ENCODE results near the gene TTC21A. TPM values are rescaled to one million over a fixed set of nuclear protein-coding genes. Genes with fewer than 3 reads are reported as not detected.

TTC21A gene
- total RNA-seq, 2 donors from 2014 or later, result 9.0 to 23.2 TPM

DNA sequence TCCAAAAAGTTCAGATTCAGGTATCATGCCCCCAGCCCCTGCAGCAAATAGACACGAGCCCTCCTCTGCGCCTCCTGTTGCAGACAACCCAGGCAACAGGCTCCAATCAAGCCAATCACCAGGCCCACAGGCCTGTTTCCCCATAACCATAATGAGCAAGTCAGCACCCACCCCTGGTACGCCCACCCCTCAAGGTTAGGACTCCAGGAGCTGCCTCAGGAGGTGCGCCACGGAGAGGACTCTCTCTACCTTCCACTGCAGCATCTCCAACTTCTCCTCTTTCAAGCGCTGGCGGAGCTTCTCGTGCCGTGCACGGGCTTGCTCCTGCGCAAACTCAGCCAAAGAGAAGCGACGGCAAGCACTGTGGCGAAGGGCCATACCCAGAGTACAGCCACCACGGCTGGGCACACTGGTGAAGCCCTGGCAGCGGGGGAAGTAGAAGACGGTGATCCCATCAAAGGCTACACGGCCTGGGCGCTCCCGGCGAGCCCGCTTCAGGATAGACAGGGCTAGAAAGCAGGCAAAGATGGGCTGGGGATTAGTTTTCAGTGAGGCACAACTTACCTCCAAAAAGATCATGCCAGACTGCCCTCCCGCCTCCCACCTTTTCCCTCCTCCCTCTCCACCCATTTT lies 37.4 kb downstream of the TTC21A start:
- Histone ChIP-seq H3K9me3 (no peaks in the 10 kb centered on the region), H3K4me1 (replicated peaks) (peaks cover 55% of the 10 kb centered on the region), H3K4me3 (no peak overlapping the region), H3K36me3 (peaks cover 8 to 17% of the 10 kb centered on the region in 2 donors), H3K27me3 (replicated peaks; ENCODE audit: insufficient read depth) (no peaks in the 10 kb centered on the region), H3K27ac (peak overlapping the region; percentile 93 to 100)
- TF ChIP-seq POLR2A (IDR thresholded peaks at IDR 0.05) (no peak), POLR2AphosphoS5 (IDR thresholded peaks at IDR 0.05) (no peak)
- TF ChIP-seq, protein P1, sequence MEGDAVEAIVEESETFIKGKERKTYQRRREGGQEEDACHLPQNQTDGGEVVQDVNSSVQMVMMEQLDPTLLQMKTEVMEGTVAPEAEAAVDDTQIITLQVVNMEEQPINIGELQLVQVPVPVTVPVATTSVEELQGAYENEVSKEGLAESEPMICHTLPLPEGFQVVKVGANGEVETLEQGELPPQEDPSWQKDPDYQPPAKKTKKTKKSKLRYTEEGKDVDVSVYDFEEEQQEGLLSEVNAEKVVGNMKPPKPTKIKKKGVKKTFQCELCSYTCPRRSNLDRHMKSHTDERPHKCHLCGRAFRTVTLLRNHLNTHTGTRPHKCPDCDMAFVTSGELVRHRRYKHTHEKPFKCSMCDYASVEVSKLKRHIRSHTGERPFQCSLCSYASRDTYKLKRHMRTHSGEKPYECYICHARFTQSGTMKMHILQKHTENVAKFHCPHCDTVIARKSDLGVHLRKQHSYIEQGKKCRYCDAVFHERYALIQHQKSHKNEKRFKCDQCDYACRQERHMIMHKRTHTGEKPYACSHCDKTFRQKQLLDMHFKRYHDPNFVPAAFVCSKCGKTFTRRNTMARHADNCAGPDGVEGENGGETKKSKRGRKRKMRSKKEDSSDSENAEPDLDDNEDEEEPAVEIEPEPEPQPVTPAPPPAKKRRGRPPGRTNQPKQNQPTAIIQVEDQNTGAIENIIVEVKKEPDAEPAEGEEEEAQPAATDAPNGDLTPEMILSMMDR (IDR thresholded peaks at IDR 0.05), result no peak
- whole genome bisulfite sequencing, result 93% methylated on average over 23 of the region's 23 CpGs
- intact Hi-C loops (cut with DNase I), result no loop called here
- DNase-seq (ENCODE audit: low spot score), result no peak

DNA sequence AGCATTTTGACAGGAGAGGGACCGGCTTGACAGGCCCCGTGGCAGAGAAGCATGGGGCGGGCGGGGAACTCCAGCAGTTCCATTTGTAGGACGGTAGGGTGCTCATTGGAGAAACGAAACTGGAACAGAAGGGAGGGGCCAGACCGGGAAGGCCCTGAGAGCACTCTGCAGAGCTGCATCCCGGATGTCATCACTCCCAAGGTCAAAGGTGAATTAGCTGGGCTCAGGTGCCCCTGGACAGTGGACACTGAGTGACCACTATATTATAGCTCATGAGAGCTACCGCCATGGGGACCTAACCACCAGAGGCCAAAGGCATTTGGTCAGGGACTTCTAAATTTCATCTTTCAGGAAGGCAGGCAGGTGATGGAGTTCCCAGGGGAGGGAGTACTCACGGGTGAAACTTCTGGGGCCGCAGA lies 38.6 kb downstream of the TTC21A start:
- TF ChIP-seq, protein P1 (IDR thresholded peaks at IDR 0.05), result no peak
- TF ChIP-seq POLR2AphosphoS5 (IDR thresholded peaks at IDR 0.05) (no peak), POLR2A (IDR thresholded peaks at IDR 0.05) (no peak)
- WGBS, result 45% methylated on average over 11 of the region's 11 CpGs
- intact Hi-C loops (cut with DNase I), result no loop called here
- peak overlapping the region; percentile 93 to 100 for H3K27ac ChIP-seq
- DNase-seq (ENCODE audit: low spot score), result no peak
- H3K27me3 ChIP-seq (replicated peaks; ENCODE audit: insufficient read depth), result no peaks in the 10 kb centered on the region
- H3K36me3 ChIP-seq, result peaks cover 8 to 17% of the 10 kb centered on the region in 2 donors
- no peak overlapping the region for H3K4me3 ChIP-seq
- peaks cover 55% of the 10 kb centered on the region for H3K4me1 ChIP-seq (replicated peaks)
- no peaks in the 10 kb centered on the region for H3K9me3 ChIP-seq

DNA sequence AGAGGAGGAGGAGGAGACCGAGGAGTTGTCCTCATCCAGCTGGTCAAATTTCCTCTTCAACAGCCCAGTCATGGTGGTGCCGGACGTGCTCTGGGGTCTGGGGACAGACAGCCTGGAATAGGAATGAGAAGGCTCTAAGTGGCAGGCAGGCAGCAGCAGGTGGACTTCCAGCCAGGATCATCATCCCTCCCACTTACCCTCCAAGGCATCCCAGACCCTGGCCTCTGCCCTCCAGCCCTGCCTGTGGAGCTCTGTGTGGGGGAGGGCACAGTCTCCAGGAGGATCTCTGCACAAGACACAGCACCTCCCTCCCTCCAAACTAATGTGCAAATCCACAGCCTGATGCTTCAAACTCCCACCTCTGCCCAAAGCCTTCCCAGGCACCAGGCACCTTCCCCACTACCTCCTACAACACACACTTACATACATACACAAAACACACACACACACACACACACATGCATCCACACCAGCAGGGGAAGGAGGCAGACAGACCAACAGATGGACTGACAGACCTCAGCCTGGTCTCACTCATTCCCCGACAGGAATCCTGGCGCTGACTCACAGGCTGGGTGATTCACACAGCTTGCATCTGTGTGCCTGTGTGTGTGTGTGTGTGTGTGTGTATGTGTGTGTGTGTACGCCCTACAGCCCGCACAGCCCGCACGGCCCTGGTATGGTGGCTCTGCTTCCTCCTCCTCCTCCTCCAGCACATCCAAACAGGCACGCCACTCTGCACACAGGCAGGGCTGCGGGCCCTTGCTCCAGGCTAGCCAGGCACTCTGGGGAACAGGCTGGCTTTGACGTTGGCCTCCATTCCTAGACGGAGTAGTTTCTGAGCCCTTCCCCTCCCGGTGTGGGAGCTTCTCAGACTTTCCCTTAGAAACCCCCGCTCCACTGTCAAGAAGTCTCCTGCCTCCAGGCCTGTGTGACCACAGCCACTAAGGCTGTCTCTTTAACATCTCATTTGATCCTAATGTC lies 39.4 kb downstream of the TTC21A start:
- no peaks in the 10 kb centered on the region for H3K9me3 ChIP-seq
- H3K36me3 ChIP-seq, result peaks cover 8 to 17% of the 10 kb centered on the region in 2 donors
- H3K4me1 ChIP-seq (replicated peaks), result peaks cover 50% of the 10 kb centered on the region
- peak overlapping the region; percentile 93 to 100 for H3K27ac ChIP-seq
- no peaks in the 10 kb centered on the region for H3K27me3 ChIP-seq (replicated peaks; ENCODE audit: insufficient read depth)
- H3K4me3 ChIP-seq, result peak overlapping the region in 1 of 2 donors; percentile 1
- intact Hi-C loops (cut with DNase I), result no loop called here
- 17% methylated on average over 15 of the region's 15 CpGs for WGBS
- peak; percentile 67 for DNase-seq (ENCODE audit: low spot score)
- peak; percentile 54 for TF ChIP-seq POLR2A (IDR thresholded peaks at IDR 0.05)
- TF ChIP-seq POLR2AphosphoS5 (IDR thresholded peaks at IDR 0.05), result peak; percentile 21
- TF ChIP-seq, protein P1 (IDR thresholded peaks at IDR 0.05), result no peak

DNA sequence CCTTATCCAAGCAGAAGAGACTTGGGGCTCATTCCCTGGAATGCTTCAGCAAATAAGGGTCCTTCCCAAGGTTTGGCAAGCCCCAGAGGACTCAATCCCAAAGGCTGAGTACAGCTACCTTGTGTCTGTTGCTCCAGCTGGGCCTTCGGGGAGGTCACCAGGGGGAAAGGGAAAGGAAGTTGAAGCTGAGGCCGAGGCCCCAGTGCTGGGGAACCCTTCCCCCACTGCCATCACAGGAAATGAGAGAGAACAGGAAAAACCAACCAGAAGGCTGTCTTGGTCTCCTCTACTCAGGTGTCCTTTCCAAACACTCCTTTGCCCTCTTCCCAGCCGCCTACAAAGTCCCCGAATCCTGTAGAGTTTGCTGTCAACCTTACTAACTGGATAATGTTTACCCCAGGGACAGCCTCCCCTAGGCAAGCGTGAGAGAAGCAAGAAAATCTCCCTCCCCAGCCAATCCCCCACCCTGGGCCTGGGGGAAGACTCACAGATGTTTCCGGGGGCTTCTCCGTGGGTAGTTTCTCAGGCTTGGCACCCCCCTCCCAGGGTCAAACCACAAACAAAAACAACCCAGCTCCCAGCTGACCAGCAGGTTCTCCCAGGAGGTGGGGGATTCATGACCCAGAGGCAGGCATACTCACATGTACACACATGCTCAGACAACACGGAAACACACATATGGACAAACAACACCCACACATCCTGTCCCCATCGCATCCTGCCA lies 40.4 kb downstream of the TTC21A start:
- H3K9me3 ChIP-seq, result no peaks in the 10 kb centered on the region
- H3K36me3 ChIP-seq, result peaks cover 8 to 17% of the 10 kb centered on the region in 2 donors
- DNase-seq (ENCODE audit: low spot score), result no peak
- H3K27ac ChIP-seq, result peak overlapping the region; percentile 93 to 100
- 50% methylated on average over 9 of the region's 9 CpGs for WGBS
- TF ChIP-seq POLR2A (IDR thresholded peaks at IDR 0.05) (no peak), POLR2AphosphoS5 (IDR thresholded peaks at IDR 0.05) (no peak)
- TF ChIP-seq, protein P1 (IDR thresholded peaks at IDR 0.05), result no peak
- peak overlapping the region in 1 of 2 donors; percentile 1 for H3K4me3 ChIP-seq
- no peaks in the 10 kb centered on the region for H3K27me3 ChIP-seq (replicated peaks; ENCODE audit: insufficient read depth)
- peaks cover 41% of the 10 kb centered on the region for H3K4me1 ChIP-seq (replicated peaks)
- intact Hi-C loops (cut with DNase I), result no loop called here
